NCI-H1694 (cell line): ENCODE data around the gene ARFGAP2.
A peak's percentile ranks its signal among the peaks of the same experiment; 100 is the strongest.
"Not testable (repeated sequence)": the region's sequence is repeated elsewhere in the genome, so short reads cannot be mapped to it uniquely, and the experiment has no call there.

Experiments
- DNase-seq: peaks from one replicate; lab custom pipeline; 2025; lab: John Stamatoyannopoulos, UW

ARFGAP2 gene

GRCh38 chr11:47176328-47177228 lies at the start of gene ARFGAP2:
Gene ARFGAP2 (minus strand): TSS chr11:47176879. CDS start chr11:47176853, 26 bp downstream.
- peak; percentile 59 for DNase-seq

GRCh38 chr11:47225552-47226400 lies 49.1 kb upstream of the ARFGAP2 start:
- DNase-seq: no peak

GRCh38 chr11:47222696-47223095 lies 46.0 kb upstream of the ARFGAP2 start:
- no peak for DNase-seq

GRCh38 chr11:47220401-47220821 lies 43.7 kb upstream of the ARFGAP2 start:
- no peak for DNase-seq

GRCh38 chr11:47216121-47216798 lies 39.6 kb upstream of the ARFGAP2 start:
- no peak for DNase-seq

- DNase-seq: no peak
These were observed 38.8 kb upstream of the ARFGAP2 start for GRCh38 chr11:47215366-47215910.

DNA sequence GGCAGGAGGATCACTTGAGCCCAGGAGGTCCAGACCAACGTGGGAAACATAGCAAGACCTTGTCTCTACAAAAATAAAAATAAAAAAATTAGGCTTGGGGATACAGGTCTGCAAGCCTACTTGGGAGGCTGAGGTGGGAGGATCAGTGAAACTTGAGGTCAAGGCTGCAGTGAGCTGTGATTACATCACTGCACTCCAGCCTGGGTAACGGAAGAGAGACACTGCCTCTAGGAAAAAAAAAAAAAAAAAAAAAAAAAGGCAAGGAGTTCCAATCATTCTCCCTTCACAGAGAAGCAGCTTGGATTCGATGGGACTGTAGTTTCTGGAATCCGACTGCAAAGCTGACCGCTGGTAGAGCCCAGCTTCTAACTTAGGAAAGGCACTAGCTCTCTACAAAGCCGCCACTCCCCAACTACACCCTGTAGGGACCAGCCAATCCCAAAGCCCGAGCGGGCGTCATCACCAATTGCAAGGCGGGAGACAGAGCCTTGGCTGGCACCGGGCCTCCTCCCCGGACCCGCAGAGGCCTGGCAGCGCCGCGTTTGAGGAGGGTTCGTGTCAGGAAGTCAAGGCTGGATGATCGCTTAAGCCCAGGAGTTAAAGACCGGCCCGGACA lies 37.4 kb upstream of the ARFGAP2 start:
- DNase-seq: peak; percentile 72

GRCh38 chr11:47212938-47213337 lies 36.3 kb upstream of the ARFGAP2 start:
- DNase-seq: no peak

DNA sequence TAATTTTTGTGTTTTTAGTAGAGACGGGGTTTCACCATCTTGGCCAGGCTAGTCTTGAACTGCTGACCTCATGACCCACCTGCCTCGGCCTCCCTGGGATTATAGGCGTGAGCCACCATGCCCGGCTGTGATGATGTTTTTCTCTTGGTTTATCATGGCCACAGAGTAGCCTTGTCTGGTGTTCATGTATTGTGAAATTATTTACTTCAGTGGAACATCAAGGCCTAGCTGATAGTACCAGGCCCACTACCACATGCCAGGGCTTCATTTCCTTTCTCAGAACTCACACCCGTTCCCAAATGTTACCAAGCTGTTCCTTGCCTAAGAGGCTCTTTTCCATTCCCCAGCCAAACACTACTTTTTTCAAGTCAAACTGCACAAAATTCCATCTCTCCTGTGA lies 31.9 kb upstream of the ARFGAP2 start:
- DNase-seq: no peak

DNA sequence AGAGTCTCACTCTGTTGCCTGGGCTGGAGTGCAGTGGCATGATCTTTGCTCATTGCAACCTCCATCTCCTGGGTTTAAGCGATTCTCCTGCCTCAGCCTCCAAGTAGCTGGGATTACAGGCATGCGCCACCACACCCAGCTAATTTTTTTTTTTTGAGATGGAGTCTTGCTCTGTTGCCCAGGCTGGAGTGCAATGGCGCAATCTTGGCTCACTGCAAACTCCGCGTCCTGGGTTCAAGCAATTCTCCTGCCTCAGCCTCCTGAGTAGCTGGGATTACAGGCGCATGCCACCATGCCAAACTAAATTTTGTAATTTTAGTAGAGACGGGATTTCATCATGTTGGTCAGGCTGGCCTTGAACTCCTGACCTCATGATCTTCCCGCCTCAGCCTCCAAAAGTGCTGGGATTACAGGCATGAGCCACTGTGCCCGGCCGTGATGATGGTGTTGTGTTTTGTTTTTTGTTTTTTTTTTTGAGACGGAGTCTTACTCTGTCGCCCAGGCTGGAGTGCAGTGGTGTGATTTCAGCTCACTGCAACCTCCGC lies 31.4 kb upstream of the ARFGAP2 start:
- not testable (repeated sequence) for DNase-seq

DNA sequence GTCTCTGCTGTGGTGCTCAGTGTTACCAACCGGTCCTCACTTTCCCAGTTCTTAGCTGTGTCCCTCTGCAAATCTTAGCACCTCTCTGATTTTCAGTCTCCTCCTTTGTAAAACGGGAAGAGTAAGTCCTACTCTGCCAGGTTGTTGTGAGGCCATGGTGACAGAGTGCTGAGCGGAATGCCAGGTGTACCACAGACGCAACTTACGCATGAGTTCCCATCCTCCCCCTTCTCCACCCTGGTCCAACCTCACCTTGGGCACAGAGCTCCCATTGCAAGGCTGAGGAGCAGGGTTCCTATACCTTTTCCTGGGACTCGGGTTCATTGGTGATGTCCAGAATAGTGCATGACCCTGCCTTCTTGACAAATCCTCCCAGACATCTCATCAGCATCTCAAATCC lies 30.8 kb upstream of the ARFGAP2 start:
- DNase-seq: no peak

- DNase-seq: not testable (repeated sequence)
These were observed 29.9 kb upstream of the ARFGAP2 start for GRCh38 chr11:47206577-47206976.

GRCh38 chr11:47204637-47204989 lies 27.9 kb upstream of the ARFGAP2 start:
- DNase-seq: no peak

GRCh38 chr11:47202576-47202975 lies 25.9 kb upstream of the ARFGAP2 start:
- DNase-seq: no peak

- no peak for DNase-seq
These were observed 24.3 kb upstream of the ARFGAP2 start for GRCh38 chr11:47201015-47201414.

- DNase-seq: not testable (repeated sequence)
These were observed 21.5 kb upstream of the ARFGAP2 start for GRCh38 chr11:47198161-47198560.

DNA sequence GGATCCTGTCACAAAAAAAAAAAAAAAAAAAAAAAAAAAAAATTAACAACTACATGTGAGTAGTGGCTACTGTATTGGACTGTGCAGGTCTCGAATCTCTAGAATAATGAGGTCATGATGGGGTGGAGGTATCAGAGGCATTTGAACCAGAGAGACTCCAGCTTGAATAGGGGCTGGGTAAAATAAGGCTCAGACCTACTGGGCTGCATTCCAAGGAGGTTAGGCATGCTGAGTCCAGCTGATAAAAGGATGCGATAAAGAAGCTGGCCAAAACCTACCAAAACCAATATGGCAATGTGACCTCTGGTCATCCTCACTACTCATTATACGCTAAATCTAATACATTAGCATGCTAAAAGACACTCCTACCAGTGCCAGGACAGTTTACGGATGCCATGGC lies 15.4 kb upstream of the ARFGAP2 start:
- DNase-seq: no peak

GRCh38 chr11:47191137-47191536 lies 14.5 kb upstream of the ARFGAP2 start:
- DNase-seq: not testable (repeated sequence)

GRCh38 chr11:47189100-47189834 lies 12.6 kb upstream of the ARFGAP2 start:
- no peak for DNase-seq

- DNase-seq: no peak
These were observed 11.6 kb upstream of the ARFGAP2 start for GRCh38 chr11:47188259-47188658.

GRCh38 chr11:47187723-47188122 lies 11.0 kb upstream of the ARFGAP2 start:
- DNase-seq: no peak
